ENCODE measurements around the gene ARPC2. TPM values are rescaled to one million over a fixed set of nuclear protein-coding genes. Genes with fewer than 3 reads are reported as not detected.

The ARPC2 gene
- total and polyA plus RNA-seq, 5 donors from 2014 or later: 540 to 1,050 (median 811) TPM

GRCh38 chr2:218286570-218287459 lies 69.8 kb downstream of the ARPC2 start:
- peaks cover 13% of the 10 kb centered on the region for H3K36me3 ChIP-seq (ENCODE audit: control insufficient read depth, insufficient read depth, low read length)
- peak overlapping the region; percentile 96 for H3K27ac ChIP-seq (ENCODE audit: insufficient read depth, low read length, poor library complexity, severe bottlenecking)
- H3K4me1 Mint-ChIP-seq: peaks cover 21 to 84% (median 57%) of the 10 kb centered on the region in 4 donors
- no peaks in the 10 kb centered on the region for H3K27me3 ChIP-seq (ENCODE audit: control insufficient read depth, insufficient read depth, low read length)
- peak; percentile 72 to 87 (median 78) for DNase-seq
- peak overlapping the region; percentile 95 to 97 (median 97) for H3K27ac Mint-ChIP-seq
- peak; percentile 66 to 71 for ATAC-seq (ENCODE audit: low read depth in 2 of 2)
- H3K36me3 Mint-ChIP-seq: peaks cover 4% of the 10 kb centered on the region
- peaks cover 86% of the 10 kb centered on the region for H3K4me1 ChIP-seq (ENCODE audit: control insufficient read depth, insufficient read depth, low read length, poor library complexity, severe bottlenecking)
- no peaks in the 10 kb centered on the region for H3K9me3 Mint-ChIP-seq
- H3K27me3 Mint-ChIP-seq: no peaks in the 10 kb centered on the region
- no peaks in the 10 kb centered on the region for H3K9me3 ChIP-seq (ENCODE audit: control insufficient read depth in 2 of 2, low read length in 2 of 2)
- H3K4me3 Mint-ChIP-seq: peak overlapping the region; percentile 92 to 97 (median 94)
- peak overlapping the region; percentile 77 for H3K4me3 ChIP-seq (ENCODE audit: low read depth, low read length)

- no peaks in the 10 kb centered on the region for H3K27me3 Mint-ChIP-seq
- peaks cover 22 to 85% (median 58%) of the 10 kb centered on the region in 4 donors for H3K4me1 Mint-ChIP-seq
- peak overlapping the region; percentile 94 to 97 (median 97) for H3K27ac Mint-ChIP-seq
- peak overlapping the region; percentile 92 for H3K4me3 ChIP-seq (ENCODE audit: low read depth, low read length)
- no peaks in the 10 kb centered on the region for H3K27me3 ChIP-seq (ENCODE audit: control insufficient read depth, insufficient read depth, low read length)
- H3K9me3 ChIP-seq (ENCODE audit: control insufficient read depth in 2 of 2, low read length in 2 of 2): no peaks in the 10 kb centered on the region
- H3K27ac ChIP-seq (ENCODE audit: insufficient read depth, low read length, poor library complexity, severe bottlenecking): peak overlapping the region; percentile 96
- peaks cover 4% of the 10 kb centered on the region for H3K36me3 Mint-ChIP-seq
- ATAC-seq (ENCODE audit: low read depth in 2 of 2): no peak
- no peak for DNase-seq
- H3K4me3 Mint-ChIP-seq: peak overlapping the region; percentile 87 to 97 (median 95)
- peaks cover 80% of the 10 kb centered on the region for H3K4me1 ChIP-seq (ENCODE audit: control insufficient read depth, insufficient read depth, low read length, poor library complexity, severe bottlenecking)
- H3K36me3 ChIP-seq (ENCODE audit: control insufficient read depth, insufficient read depth, low read length): no peaks in the 10 kb centered on the region
- H3K9me3 Mint-ChIP-seq: no peaks in the 10 kb centered on the region
Observed at GRCh38 chr2:218289639-218290315, 72.8 kb downstream of the ARPC2 start.

- Histone ChIP-seq H3K4me3 (ENCODE audit: low read depth, low read length) (peak overlapping the region; percentile 92), H3K27ac (ENCODE audit: insufficient read depth, low read length, poor library complexity, severe bottlenecking) (peak overlapping the region; percentile 96), H3K9me3 (ENCODE audit: control insufficient read depth in 2 of 2, low read length in 2 of 2) (no peaks in the 10 kb centered on the region), H3K4me1 (ENCODE audit: control insufficient read depth, insufficient read depth, low read length, poor library complexity, severe bottlenecking) (peaks cover 72% of the 10 kb centered on the region), H3K27me3 (ENCODE audit: control insufficient read depth, insufficient read depth, low read length) (no peaks in the 10 kb centered on the region), H3K36me3 (ENCODE audit: control insufficient read depth, insufficient read depth, low read length) (no peaks in the 10 kb centered on the region)
- no peaks in the 10 kb centered on the region for H3K27me3 Mint-ChIP-seq
- no peaks in the 10 kb centered on the region for H3K9me3 Mint-ChIP-seq
- H3K27ac Mint-ChIP-seq: peak overlapping the region; percentile 90 to 97 (median 97)
- ATAC-seq (ENCODE audit: low read depth in 2 of 2) (peak in 1 of 2 donors; percentile 10), DNase-seq (peak; percentile 28 to 57 (median 43))
- peaks cover 16 to 84% (median 54%) of the 10 kb centered on the region in 4 donors for H3K4me1 Mint-ChIP-seq
- H3K36me3 Mint-ChIP-seq: peaks cover 4% of the 10 kb centered on the region
- peak overlapping the region; percentile 87 to 97 (median 95) for H3K4me3 Mint-ChIP-seq
Observed at GRCh38 chr2:218290316-218291261, 73.6 kb downstream of the ARPC2 start.

- H3K9me3 Mint-ChIP-seq: no peaks in the 10 kb centered on the region
- H3K4me3 ChIP-seq (ENCODE audit: low read depth, low read length): peak overlapping the region; percentile 92
Observed at GRCh38 chr2:218291318-218292047, 74.5 kb downstream of the ARPC2 start.

GRCh38 chr2:218292048-218293014 lies 75.3 kb downstream of the ARPC2 start, which contains the start of gene TMBIM1:
Gene TMBIM1, minus strand, starts transcription at chr2:218292503. Its CDS starts 10,362 bp downstream, at chr2:218282141.
- Mint-ChIP-seq H3K27me3 (no peaks in the 10 kb centered on the region), H3K27ac (peak within 1 kb of the TSS; percentile 93 to 97 (median 97)), H3K36me3 (peaks cover 4% of the 10 kb centered on the region), H3K4me1 (peaks cover 5 to 67% (median 38%) of the 10 kb centered on the region in 4 donors), H3K9me3 (no peaks in the 10 kb centered on the region), H3K4me3 (peak within 1 kb of the TSS; percentile 89 to 97 (median 95))
- H3K27ac ChIP-seq (ENCODE audit: insufficient read depth, low read length, poor library complexity, severe bottlenecking): peak within 1 kb of the TSS; percentile 96
- H3K9me3 ChIP-seq (ENCODE audit: control insufficient read depth in 2 of 2, low read length in 2 of 2): no peaks in the 10 kb centered on the region
- peaks cover 55% of the 10 kb centered on the region for H3K4me1 ChIP-seq (ENCODE audit: control insufficient read depth, insufficient read depth, low read length, poor library complexity, severe bottlenecking)
- H3K4me3 ChIP-seq (ENCODE audit: low read depth, low read length): peak within 1 kb of the TSS; percentile 92
- DNase-seq (peak; percentile 72 to 85 (median 79)), ATAC-seq (ENCODE audit: low read depth in 2 of 2) (peak; percentile 92)
- no peaks in the 10 kb centered on the region for H3K27me3 ChIP-seq (ENCODE audit: control insufficient read depth, insufficient read depth, low read length)
- H3K36me3 ChIP-seq (ENCODE audit: control insufficient read depth, insufficient read depth, low read length): no peaks in the 10 kb centered on the region

More at GRCh38 chr2:218291318-218292047, 74.5 kb downstream of the ARPC2 start:
- H3K36me3 ChIP-seq (ENCODE audit: control insufficient read depth, insufficient read depth, low read length): no peaks in the 10 kb centered on the region
- Mint-ChIP-seq H3K36me3 (peaks cover 4% of the 10 kb centered on the region), H3K4me3 (peak overlapping the region; percentile 87 to 97 (median 95)), H3K27ac (peak overlapping the region; percentile 90 to 97 (median 97)), H3K27me3 (no peaks in the 10 kb centered on the region), H3K4me1 (peaks cover 10 to 75% (median 46%) of the 10 kb centered on the region in 4 donors)
- no peaks in the 10 kb centered on the region for H3K27me3 ChIP-seq (ENCODE audit: control insufficient read depth, insufficient read depth, low read length)
- H3K4me1 ChIP-seq (ENCODE audit: control insufficient read depth, insufficient read depth, low read length, poor library complexity, severe bottlenecking): peaks cover 63% of the 10 kb centered on the region
- DNase-seq (peak in 1 of 3 donors; percentile 39), ATAC-seq (ENCODE audit: low read depth in 2 of 2) (no peak)
- H3K27ac ChIP-seq (ENCODE audit: insufficient read depth, low read length, poor library complexity, severe bottlenecking): peak overlapping the region; percentile 96
- no peaks in the 10 kb centered on the region for H3K9me3 ChIP-seq (ENCODE audit: control insufficient read depth in 2 of 2, low read length in 2 of 2)

All from CD4-positive, CD25-positive, alpha-beta regulatory T cell (primary cell).